SK-N-MC (cell line): ENCODE data around the gene PRAMEF5.
"Not testable (repeated sequence)": the region's sequence is repeated elsewhere in the genome, so short reads cannot be mapped to it uniquely, and the experiment has no call there.

Experiments used
- EZH2 ChIP-seq: fragments of 200-600 bp; sonication (generic); IDR thresholded peaks from one replicate; pipeline ENCODE4 v1.6.1; 2017; ENCODE audit warnings: antibody characterized with exemption
- FOXP2 ChIP-seq: optimal IDR thresholded peaks from 2 replicates; pipeline ENCODE3; 2011; ENCODE audit warnings: mild to moderate bottlenecking, moderate library complexity; ENCODE audit not compliant: insufficient read depth; ENCODE audit errors: extremely low read length, control extremely low read depth
- POLR2AphosphoS5 ChIP-seq: IDR thresholded peaks from 2 replicates; pipeline ENCODE4 v1.6.1; 2012; ENCODE audit warnings: mild to moderate bottlenecking, low read depth, low read length, borderline replicate concordance

DNA sequence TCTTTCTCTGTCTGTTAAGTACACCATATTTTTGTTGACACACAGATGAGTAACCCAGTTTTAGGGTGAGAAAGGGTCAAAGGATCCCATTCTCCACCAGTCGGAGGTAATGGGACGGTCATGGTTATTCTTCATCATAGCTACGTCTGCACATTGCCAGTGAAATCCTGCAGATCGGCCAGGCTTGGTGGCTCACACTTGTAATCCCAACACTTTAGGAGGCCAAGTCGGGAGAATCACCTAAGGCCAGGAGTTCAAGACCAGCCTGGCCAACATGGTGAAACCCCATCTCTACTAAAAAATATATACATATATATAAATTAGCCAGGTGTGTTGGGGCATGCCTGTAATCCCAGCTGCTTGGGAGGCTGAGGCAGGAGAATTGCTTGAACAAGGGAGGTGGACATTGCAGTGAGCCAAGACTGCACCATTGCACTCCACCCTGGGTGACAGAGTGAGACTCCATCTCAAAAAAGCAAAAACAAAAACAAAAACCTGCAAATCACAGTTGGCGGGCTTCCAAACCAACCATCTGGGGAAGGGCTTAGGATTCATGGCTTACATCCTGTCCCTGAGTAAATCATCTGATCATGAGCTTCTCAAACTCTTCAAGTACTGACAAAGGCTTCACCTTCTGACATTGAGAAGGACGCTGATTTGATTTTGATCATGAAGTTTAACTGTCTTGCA, 22.8 kb upstream of the PRAMEF5 start:
- not testable (repeated sequence) for TF ChIP-seq POLR2AphosphoS5, EZH2, FOXP2
